Measurements from ENCODE around the gene CCDC51.

CCDC51 gene

DNA sequence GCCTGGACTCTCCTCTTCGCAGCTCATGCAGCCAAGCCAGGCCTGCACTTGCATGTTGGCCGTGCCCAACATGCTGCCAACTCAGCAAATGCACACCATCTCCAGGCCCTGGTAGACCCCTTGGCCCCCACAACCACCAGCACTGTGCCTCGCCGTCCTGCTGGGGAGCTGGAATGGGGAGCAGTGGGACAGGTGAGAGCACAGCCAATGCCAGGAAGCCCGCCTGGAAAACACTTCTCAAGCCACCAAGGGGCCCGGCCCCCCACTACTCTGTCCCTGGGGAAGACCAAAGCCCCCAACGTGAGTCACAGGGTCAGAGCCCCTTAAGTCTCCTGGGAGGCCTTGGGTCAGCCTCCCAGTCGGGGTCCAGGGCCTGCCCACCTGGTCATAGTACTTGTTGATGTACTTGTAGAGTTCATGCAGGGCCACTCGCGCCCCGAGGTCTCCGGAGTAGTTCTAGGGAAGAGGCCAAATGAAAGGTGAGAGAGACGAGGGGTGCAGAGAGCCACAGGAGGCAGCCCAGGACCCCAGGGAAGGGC is 34.5 kb downstream of the CCDC51 start:
- H3K4me1 ChIP-seq: no peaks in the 10 kb centered on the region
- no peaks in the 10 kb centered on the region for H3K36me3 ChIP-seq (ENCODE audit: control insufficient read depth, insufficient read depth, low read length)
- no peak overlapping the region for H3K27ac ChIP-seq

DNA sequence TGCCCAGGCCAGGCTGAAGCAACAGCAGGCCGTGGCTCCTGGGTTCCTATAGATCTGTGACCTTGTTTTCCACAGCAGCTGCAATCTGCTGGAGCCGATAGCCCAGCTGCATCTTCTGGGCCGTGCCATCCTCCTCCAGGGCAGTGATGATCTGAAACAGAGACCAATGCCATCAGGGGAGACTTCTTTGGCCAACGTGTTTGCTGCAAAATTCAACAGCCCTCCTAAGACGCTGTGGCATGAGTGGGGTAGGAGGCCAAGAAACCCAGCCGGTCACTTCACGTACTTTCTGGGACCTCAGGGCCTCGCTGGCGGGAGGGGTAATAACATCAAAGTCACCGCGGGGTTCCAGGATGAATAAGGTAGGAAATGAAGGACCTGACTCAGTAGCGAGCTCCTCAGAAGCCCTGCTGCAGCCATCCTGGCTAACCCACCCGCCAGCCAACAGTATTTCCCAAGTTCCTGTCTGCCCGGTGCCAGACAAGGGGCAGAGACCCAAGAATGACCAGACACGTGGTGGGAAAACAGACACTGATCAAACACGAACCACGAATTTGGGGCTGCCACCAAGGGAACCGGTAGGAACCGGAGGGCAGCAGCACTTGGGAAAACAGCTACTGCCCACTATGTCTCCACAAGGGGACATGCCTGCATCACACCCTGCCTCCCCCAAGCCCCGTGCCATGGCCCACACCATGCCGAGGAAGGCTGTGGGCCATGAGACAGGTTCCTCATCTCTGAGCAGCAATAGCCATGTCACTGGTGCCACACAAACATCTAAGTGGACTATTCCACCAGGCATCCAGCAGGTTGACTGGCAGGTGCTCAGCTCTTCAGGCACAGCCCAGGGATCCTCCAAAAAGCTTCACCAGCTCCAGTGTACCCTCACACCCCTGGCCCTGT is 35.2 kb downstream of the CCDC51 start:
- Histone ChIP-seq H3K9ac (no peak overlapping the region), H2AFZ (no peak overlapping the region), H3K36me3 (ENCODE audit: control insufficient read depth, insufficient read depth, low read length) (no peaks in the 10 kb centered on the region), H3K79me2 (no peaks in the 10 kb centered on the region), H3K9me3 (ENCODE audit: control insufficient read depth, low read length) (no peaks in the 10 kb centered on the region), H3K27me3 (ENCODE audit: control insufficient read depth, insufficient read depth, low read length) (no peaks in the 10 kb centered on the region), H3K27ac (no peak overlapping the region), H3K4me2 (ENCODE audit: low read length) (no peak overlapping the region), H3K4me1 (no peaks in the 10 kb centered on the region), H3K4me3 (ENCODE audit: low read depth, low read length) (no peak overlapping the region)
- TF ChIP-seq, protein P1, sequence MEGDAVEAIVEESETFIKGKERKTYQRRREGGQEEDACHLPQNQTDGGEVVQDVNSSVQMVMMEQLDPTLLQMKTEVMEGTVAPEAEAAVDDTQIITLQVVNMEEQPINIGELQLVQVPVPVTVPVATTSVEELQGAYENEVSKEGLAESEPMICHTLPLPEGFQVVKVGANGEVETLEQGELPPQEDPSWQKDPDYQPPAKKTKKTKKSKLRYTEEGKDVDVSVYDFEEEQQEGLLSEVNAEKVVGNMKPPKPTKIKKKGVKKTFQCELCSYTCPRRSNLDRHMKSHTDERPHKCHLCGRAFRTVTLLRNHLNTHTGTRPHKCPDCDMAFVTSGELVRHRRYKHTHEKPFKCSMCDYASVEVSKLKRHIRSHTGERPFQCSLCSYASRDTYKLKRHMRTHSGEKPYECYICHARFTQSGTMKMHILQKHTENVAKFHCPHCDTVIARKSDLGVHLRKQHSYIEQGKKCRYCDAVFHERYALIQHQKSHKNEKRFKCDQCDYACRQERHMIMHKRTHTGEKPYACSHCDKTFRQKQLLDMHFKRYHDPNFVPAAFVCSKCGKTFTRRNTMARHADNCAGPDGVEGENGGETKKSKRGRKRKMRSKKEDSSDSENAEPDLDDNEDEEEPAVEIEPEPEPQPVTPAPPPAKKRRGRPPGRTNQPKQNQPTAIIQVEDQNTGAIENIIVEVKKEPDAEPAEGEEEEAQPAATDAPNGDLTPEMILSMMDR (IDR thresholded peaks at IDR 0.05): no peak

More for the DNA sequence above, 34.5 kb downstream of the CCDC51 start:
- TF ChIP-seq, protein P1 (IDR thresholded peaks at IDR 0.05): no peak
- Histone ChIP-seq H3K4me2 (ENCODE audit: low read length) (no peak overlapping the region), H3K9me3 (ENCODE audit: control insufficient read depth, low read length) (no peaks in the 10 kb centered on the region), H2AFZ (no peak overlapping the region), H3K79me2 (no peaks in the 10 kb centered on the region), H3K4me3 (ENCODE audit: low read depth, low read length) (no peak overlapping the region), H3K9ac (no peak overlapping the region), H3K27me3 (ENCODE audit: control insufficient read depth, insufficient read depth, low read length) (no peaks in the 10 kb centered on the region)

DNA sequence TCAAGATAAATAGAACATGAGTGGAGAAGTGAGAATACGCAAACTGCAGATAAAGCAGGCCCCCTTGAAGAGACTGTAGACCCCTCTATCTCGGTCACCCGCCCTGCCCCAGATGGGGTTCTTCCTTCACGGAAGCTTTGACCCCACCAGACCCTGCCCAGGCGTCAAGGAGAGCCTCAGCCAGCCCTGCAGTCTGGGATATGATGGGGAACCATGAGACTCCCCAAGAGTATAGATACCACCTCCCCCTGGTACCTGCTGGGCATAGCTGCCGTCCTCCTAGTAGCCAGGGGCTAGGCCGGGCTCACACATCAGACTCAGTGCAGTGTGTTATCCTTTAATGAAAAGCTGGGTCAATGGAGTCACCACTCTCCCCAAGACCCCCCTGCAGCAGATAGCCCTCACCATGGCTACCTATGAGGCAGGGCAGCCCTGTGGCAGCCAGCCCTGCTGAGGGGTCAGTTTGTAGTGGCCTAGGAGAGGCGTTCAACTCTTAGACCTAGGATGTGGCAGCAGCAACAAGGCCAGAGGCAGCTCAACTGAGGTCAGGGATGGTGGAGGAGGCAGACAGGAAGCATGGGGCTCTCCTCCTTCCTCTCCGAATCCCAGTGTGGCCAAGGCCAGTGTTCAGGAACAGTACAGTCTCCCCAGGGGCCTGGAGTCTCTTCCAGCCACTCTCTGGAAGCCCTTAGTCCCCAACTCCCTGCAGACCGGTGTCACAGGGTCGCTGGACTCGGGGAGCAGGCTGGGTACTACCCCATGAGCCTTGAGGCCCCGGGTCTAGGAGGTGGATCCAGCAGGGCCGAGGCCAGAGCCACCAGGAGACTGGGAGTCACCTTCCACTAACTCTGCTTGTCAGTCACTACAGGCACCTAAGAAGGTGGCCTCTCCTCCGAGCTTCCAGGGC is 36.1 kb downstream of the CCDC51 start:
- H3K4me1 ChIP-seq: no peaks in the 10 kb centered on the region
- TF ChIP-seq, protein P1 (IDR thresholded peaks at IDR 0.05): no peak
- H3K9ac ChIP-seq: no peak overlapping the region
- no peak overlapping the region for H3K4me2 ChIP-seq (ENCODE audit: low read length)
- H3K36me3 ChIP-seq (ENCODE audit: control insufficient read depth, insufficient read depth, low read length): no peaks in the 10 kb centered on the region
- no peak overlapping the region for H3K27ac ChIP-seq
- no peaks in the 10 kb centered on the region for H3K27me3 ChIP-seq (ENCODE audit: control insufficient read depth, insufficient read depth, low read length)
- no peak overlapping the region for H2AFZ ChIP-seq
- no peak overlapping the region for H3K4me3 ChIP-seq (ENCODE audit: low read depth, low read length)
- no peaks in the 10 kb centered on the region for H3K79me2 ChIP-seq
- no peaks in the 10 kb centered on the region for H3K9me3 ChIP-seq (ENCODE audit: control insufficient read depth, low read length)

DNA sequence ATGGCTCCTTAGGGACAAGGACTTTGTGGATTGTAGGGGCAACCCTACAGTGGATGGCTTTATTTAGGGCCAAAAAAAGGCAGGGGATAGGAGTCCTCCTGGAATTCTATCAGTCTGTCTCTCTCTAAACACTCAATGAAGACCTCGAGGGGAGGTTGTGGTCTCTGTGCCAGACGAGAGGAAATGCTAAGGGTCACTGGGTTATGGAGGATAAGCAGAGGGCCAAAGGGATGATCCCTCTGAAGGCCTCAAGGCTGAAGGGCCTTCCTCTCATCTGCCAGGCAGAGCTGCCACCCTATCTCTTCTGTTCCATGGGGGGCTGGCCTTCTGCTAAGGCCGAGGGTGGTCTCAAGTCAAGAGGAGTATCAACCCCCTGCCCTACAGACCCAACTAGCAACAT is 37.0 kb downstream of the CCDC51 start:
- Histone ChIP-seq H3K9ac (no peak overlapping the region), H3K36me3 (ENCODE audit: control insufficient read depth, insufficient read depth, low read length) (no peaks in the 10 kb centered on the region), H3K27ac (no peak overlapping the region)

More for the DNA sequence above, 37.0 kb downstream of the CCDC51 start:
- Histone ChIP-seq H3K9me3 (ENCODE audit: control insufficient read depth, low read length) (no peaks in the 10 kb centered on the region), H3K4me2 (ENCODE audit: low read length) (no peak overlapping the region), H2AFZ (no peak overlapping the region), H3K79me2 (no peaks in the 10 kb centered on the region), H3K4me3 (ENCODE audit: low read depth, low read length) (no peak overlapping the region), H3K27me3 (ENCODE audit: control insufficient read depth, insufficient read depth, low read length) (no peaks in the 10 kb centered on the region), H3K4me1 (no peaks in the 10 kb centered on the region)
- TF ChIP-seq, protein P1 (IDR thresholded peaks at IDR 0.05): no peak

Data from parathyroid adenoma (tissue), 2 donors.